ENCODE measurements around the gene ASB18.

Gene ASB18

DNA sequence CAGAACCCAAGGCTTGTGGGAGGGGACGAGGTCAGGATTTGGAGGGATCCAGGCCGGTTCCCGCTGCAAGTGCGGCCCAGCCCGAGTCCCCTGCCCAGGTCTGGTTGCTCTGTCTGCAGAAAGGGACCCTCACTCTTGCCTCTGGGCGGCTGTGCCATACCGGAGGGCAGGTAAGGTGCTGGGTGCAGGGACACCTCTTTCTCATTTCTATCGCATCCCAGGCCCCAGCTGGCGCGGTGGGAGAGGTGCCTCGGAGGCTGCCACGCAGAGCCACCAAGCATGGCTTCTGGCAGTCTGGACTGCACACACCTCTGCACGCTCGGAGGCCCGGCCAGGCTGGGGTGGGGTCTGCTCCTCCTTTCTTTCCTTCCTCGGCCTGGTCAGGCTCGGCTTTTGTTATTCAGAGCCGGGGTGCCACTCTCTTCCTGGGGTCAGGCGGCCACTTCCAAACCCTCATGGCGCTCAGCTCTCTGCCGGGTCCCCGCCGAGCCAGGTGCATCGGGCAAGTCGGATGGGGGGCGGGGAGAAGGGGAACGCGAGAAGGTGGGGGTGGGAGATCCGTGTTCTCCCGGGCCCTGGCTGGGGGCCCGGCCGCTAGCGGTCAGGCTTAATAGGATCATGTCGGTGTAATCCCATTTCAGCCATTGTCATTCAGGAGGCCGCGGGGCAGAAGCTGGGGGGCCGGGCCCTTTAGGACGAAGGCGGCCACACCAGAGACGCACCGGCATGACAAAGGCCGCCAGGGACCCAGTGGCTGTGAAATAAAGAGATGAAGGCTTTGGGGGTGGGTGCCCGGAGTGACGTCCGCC is 105.0 kb downstream of the ASB18 start:
- Histone ChIP-seq H3K9ac (ENCODE audit: low read length) (no peak overlapping the region), H3K27me3 (replicated peaks; ENCODE audit: insufficient read depth, low read length) (peaks cover 40% of the 10 kb centered on the region), H3K9me2 (replicated peaks; ENCODE audit: insufficient read depth, low read length) (no peaks in the 10 kb centered on the region), H3K4me2 (ENCODE audit: low read depth, low read length) (no peak overlapping the region), H2AFZ (ENCODE audit: low read length) (no peak overlapping the region), H3K79me2 (ENCODE audit: low read length) (no peaks in the 10 kb centered on the region), H3K36me3 (replicated peaks; ENCODE audit: insufficient read depth, low read length) (no peaks in the 10 kb centered on the region), H3K9me3 (replicated peaks; ENCODE audit: insufficient read depth, low read length) (no peaks in the 10 kb centered on the region), H4K20me1 (ENCODE audit: insufficient read depth, low read length) (no peaks in the 10 kb centered on the region), H3K27ac (ENCODE audit: low read length) (no peak overlapping the region), H3K4me1 (ENCODE audit: low read length) (no peaks in the 10 kb centered on the region), H3F3A (ENCODE audit: insufficient read depth, low read length) (no peaks in the 10 kb centered on the region), H3K4me3 (ENCODE audit: low read length) (no peak overlapping the region)
- DNase-seq = no peak
- TF ChIP-seq EZH2 (optimal IDR thresholded peaks at IDR 0.05; ENCODE audit: low read depth, low read length) (no peak), EZH2phosphoT487 (IDR thresholded peaks at IDR 0.05; ENCODE audit: low read length) (no peak)
- TF ChIP-seq, protein P1, sequence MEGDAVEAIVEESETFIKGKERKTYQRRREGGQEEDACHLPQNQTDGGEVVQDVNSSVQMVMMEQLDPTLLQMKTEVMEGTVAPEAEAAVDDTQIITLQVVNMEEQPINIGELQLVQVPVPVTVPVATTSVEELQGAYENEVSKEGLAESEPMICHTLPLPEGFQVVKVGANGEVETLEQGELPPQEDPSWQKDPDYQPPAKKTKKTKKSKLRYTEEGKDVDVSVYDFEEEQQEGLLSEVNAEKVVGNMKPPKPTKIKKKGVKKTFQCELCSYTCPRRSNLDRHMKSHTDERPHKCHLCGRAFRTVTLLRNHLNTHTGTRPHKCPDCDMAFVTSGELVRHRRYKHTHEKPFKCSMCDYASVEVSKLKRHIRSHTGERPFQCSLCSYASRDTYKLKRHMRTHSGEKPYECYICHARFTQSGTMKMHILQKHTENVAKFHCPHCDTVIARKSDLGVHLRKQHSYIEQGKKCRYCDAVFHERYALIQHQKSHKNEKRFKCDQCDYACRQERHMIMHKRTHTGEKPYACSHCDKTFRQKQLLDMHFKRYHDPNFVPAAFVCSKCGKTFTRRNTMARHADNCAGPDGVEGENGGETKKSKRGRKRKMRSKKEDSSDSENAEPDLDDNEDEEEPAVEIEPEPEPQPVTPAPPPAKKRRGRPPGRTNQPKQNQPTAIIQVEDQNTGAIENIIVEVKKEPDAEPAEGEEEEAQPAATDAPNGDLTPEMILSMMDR (IDR thresholded peaks at IDR 0.05; ENCODE audit: low read length) = no peak

DNA sequence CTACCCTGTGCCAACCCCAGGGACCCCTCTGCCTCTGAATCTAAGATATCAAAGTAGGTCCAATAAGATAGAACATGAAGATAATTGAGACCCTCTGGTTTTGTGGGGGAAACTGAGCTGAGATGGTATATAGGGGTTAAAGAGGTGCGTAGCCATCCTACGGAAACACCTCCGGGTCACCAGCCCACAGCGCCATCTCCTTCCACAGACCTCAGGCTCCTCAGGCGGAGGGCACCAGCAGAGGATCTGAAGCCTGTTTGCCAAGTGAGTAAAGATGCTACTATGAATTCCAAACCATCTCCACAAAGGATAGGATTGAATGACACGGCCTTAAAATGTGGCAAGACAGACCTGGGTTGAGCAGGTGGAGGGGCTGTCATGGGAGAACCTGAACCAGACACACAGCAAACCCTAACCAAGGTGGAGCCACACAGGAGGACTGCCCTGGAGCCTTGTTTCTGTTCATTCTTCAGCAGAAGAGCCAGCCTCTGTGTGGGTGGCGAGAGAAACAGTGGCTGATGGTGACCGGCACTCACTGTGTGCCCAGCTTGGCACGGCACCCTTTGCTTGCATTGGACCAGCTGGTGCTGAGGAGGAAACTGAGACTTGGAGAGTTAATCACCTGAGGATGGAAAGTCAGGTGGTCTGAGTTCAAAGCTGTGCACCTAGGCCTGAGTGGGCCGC is 106.2 kb downstream of the ASB18 start:
- H3K79me2 ChIP-seq (ENCODE audit: low read length) = no peaks in the 10 kb centered on the region
- no peak for DNase-seq
- no peaks in the 10 kb centered on the region for H3K4me1 ChIP-seq (ENCODE audit: low read length)
- H3K27me3 ChIP-seq (replicated peaks; ENCODE audit: insufficient read depth, low read length) = peaks cover 28% of the 10 kb centered on the region; the same call in 1 of the 2 replicates
- H2AFZ ChIP-seq (ENCODE audit: low read length) = no peak overlapping the region
- H3K27ac ChIP-seq (ENCODE audit: low read length) = no peak overlapping the region
- H4K20me1 ChIP-seq (ENCODE audit: insufficient read depth, low read length) = no peaks in the 10 kb centered on the region
- no peak overlapping the region for H3K4me3 ChIP-seq (ENCODE audit: low read length)
- no peaks in the 10 kb centered on the region for H3K9me3 ChIP-seq (replicated peaks; ENCODE audit: insufficient read depth, low read length)
- no peaks in the 10 kb centered on the region for H3F3A ChIP-seq (ENCODE audit: insufficient read depth, low read length)
- H3K36me3 ChIP-seq (replicated peaks; ENCODE audit: insufficient read depth, low read length) = no peaks in the 10 kb centered on the region
- no peak overlapping the region for H3K4me2 ChIP-seq (ENCODE audit: low read depth, low read length)
- H3K9ac ChIP-seq (ENCODE audit: low read length) = no peak overlapping the region
- no peaks in the 10 kb centered on the region for H3K9me2 ChIP-seq (replicated peaks; ENCODE audit: insufficient read depth, low read length)
- TF ChIP-seq EZH2phosphoT487 (IDR thresholded peaks at IDR 0.05; ENCODE audit: low read length) (no peak), EZH2 (optimal IDR thresholded peaks at IDR 0.05; ENCODE audit: low read depth, low read length) (no peak)
- TF ChIP-seq, protein P1 (IDR thresholded peaks at IDR 0.05; ENCODE audit: low read length) = no peak

DNA sequence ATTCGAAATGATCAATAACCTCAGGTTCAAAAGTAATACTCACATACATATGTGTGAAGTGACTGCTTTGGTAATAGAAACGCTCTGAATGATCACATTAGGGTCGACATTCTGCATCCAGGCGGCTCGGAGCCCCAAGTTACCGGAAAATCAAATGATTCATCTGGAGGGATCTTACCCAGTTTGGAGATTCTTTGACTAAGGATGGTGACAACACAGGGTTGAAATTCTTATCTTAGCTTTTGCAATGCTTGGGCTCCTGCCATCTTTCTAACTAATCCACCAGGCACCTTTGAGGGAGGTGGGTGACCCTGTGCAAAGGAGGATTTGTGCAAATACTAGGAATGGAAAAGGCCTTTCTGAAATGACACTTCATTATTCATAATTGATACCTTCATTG is 106.8 kb downstream of the ASB18 start:
- Histone ChIP-seq H3K9me3 (replicated peaks; ENCODE audit: insufficient read depth, low read length) (no peaks in the 10 kb centered on the region), H4K20me1 (ENCODE audit: insufficient read depth, low read length) (no peaks in the 10 kb centered on the region), H3F3A (ENCODE audit: insufficient read depth, low read length) (no peaks in the 10 kb centered on the region), H3K4me1 (ENCODE audit: low read length) (no peaks in the 10 kb centered on the region), H3K27ac (ENCODE audit: low read length) (no peak overlapping the region), H3K9me2 (replicated peaks; ENCODE audit: insufficient read depth, low read length) (no peaks in the 10 kb centered on the region), H3K4me2 (ENCODE audit: low read depth, low read length) (no peak overlapping the region), H2AFZ (ENCODE audit: low read length) (no peak overlapping the region), H3K9ac (ENCODE audit: low read length) (no peak overlapping the region), H3K79me2 (ENCODE audit: low read length) (no peaks in the 10 kb centered on the region), H3K27me3 (replicated peaks; ENCODE audit: insufficient read depth, low read length) (peaks cover 22% of the 10 kb centered on the region; the same call in 1 of the 2 replicates), H3K4me3 (ENCODE audit: low read length) (no peak overlapping the region), H3K36me3 (replicated peaks; ENCODE audit: insufficient read depth, low read length) (no peaks in the 10 kb centered on the region)
- no peak for DNase-seq
- TF ChIP-seq EZH2phosphoT487 (IDR thresholded peaks at IDR 0.05; ENCODE audit: low read length) (no peak), EZH2 (optimal IDR thresholded peaks at IDR 0.05; ENCODE audit: low read depth, low read length) (no peak)
- TF ChIP-seq, protein P1 (IDR thresholded peaks at IDR 0.05; ENCODE audit: low read length) = no peak
